GM21619 (cell line): ENCODE data around the gene EDAR.

ENCODE experiments used
- ATAC-seq: cut with Tn5 transposase; IDR thresholded peaks from one replicate; pipeline ENCODE4 v1.9.1; 2021; ENCODE audit not compliant: unreplicated experiment

EDAR gene

DNA sequence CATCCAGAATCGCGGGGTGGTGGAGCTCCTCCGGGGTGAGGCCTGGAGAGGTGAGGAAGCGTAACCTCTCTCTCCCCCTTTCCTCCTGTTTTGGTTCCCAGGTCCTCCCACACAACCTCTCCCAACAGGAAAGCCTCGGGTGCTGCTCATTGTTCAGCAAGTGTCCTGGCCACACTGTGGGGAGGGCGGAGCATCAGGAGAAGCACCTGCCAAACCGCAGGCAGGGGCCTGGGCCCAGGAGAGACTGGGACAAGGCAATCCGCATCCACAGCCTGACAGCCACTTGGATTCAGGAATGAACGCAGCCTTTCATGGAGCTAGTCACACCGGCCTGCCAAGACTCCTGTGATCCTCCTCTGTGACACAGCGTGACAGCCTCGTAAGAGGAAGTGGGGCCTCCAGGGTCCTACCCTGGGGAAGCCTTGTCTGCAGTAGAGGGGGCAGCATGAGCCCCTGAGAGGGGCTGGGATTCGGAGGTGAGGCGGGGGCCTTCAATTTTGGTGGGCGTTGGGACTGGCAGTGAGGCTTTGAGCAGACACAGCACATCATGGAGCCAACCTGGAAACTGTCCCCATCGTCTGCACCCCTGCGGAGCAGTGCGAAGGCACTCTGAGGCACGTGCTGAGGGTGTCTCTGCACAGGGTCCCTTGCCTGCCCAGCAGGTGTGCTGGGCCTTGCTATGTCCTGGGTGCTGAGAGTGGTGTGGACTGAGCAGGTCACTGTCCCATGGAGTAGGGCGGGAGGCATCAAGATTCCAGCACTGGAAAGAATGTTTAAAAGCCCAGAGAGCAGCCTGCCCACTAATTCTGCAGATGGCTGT is 62.2 kb downstream of the EDAR start:
- no peak for ATAC-seq

- ATAC-seq, result no peak
Measured at GRCh38 chr2:108925735-108926134, 63.3 kb downstream of the EDAR start.

DNA sequence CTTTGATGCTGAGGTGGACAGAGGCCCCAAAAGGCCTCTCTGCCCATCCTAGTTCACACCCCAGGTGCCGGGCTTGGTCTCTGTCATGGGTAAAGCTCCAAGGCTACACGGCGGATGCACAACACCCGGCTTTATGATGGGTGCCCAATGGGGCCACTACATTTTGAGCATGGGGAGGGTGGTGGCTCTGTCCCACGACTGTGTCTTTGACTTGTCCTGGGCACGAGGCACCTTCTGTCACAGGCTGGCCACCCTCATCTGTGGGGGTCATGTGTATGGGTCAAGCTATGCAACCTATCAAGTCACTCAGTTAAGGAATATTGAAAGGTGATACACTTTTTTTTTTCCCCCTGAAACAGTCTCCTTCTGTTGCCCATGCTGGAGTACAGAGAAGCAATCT is 63.7 kb downstream of the EDAR start:
- no peak for ATAC-seq

DNA sequence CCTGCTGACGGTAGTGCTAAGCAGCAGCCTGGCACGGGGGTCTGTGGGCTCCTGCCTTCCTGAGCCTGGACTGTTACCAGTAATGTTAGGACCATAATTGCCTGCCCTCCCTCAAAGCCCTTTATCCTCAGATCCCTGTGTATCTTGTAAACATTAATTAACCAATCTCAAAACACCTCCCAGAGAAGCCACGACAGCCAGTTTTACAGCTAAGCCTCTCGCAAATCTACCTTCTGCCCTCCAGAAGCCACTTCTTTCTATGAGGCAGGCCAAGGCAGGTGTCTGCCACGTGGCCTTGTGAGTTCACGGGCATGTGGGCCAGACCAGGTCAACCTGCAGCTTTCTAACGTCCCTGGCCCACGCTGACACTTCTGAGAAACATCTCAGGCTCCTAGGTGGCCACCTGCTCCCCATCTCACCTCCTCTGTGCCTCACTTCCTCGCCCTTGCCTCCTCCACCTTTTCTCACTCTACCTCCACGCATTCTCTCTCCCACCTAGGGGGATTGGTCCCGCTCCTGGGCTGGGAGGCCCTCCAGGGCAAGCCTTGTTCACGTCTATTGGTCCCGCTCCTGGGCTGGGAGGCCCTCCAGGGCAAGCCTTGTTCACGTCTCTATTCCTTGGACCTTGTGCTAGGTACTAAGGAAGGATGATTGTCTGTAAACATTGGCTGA is 64.3 kb downstream of the EDAR start:
- ATAC-seq, result no peak

- no peak for ATAC-seq
Measured at GRCh38 chr2:108923736-108924579, 65.1 kb downstream of the EDAR start.

DNA sequence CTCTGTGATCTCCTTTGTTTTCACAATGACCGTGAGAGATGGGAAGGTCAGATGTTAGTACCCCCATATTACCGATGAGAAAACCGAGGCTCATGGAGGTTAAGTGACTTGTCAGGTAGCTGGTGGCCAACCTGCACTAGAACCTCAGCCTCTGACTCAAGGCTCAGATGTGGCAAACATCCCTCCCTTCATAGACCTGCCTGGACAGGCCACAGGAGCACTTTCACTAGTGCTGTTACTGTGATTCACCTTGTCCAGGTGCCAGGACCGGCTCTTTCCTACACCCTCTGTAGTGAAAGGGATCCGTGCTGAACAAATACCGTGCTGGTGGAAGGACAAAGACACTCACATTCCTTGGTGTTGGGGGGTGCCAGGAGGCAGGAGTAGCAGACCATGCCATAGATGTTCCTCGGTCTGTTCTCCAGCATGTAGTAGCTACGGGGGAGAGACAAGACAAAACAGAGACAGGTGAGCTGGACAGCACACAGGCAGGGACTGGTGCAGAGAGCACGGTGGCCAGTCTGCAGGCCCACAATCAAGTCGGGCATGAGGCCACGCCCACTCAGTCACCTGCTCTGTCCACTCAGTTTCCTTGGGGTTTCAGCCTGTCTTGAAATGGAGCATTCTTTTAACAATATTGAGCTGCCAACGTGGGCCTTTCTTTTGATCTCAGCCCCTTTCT is 65.9 kb downstream of the EDAR start:
- no peak for ATAC-seq

- ATAC-seq, result no peak
Measured at GRCh38 chr2:108922141-108922915, 66.7 kb downstream of the EDAR start.

DNA sequence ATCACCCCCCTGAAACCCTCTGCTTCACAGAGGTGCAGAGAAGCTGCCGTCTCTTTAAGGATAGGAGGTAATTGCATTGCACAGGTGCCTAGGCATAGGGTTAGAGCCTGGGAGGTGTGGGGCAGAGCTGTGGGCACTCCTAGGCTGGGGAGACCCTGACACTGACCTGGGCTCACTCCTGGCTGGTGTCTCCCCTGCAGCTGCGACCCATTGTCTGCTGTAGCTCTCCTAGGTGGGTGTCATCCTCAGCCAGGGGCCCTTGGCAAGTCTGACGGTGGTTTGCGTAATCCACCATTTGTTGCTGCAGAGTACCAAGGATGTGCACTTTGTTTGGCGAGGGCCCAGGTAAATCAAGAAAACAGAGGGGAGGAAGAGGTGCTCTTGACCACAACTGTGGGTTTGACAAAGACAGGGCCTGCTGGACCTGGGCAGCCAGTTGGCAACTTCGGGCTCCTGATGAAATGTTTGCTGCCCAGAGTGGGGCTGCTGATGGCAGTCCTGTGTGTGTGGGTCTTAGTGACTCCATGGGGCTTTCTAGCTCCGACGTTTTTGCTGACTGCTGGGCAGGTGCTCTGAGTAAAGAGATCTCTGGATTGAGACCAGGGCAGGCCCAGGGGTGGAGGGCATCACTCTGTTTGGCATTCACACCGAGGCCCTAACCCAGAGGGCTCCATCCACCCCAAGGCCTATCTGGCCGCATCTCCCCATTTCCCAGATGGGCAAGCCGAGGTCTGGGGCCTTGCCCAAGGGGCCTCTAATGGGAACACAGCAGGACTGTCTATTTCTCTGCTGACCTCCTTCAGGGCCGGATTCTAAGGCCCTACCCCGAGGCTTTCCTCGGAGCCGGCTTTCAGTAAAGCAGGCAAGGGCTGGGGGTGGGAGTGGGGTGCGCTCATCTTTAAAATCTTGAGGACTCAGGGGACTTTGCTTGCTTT is 67.7 kb downstream of the EDAR start:
- no peak for ATAC-seq

GRCh38 chr2:108920686-108921085 is 68.3 kb downstream of the EDAR start:
- no peak for ATAC-seq

GRCh38 chr2:108919571-108920373 is 69.2 kb downstream of the EDAR start:
- no peak for ATAC-seq

GRCh38 chr2:108918941-108919341 is 70.1 kb downstream of the EDAR start:
- no peak for ATAC-seq

- no peak for ATAC-seq
Measured at GRCh38 chr2:108918156-108918874, 70.7 kb downstream of the EDAR start.

DNA sequence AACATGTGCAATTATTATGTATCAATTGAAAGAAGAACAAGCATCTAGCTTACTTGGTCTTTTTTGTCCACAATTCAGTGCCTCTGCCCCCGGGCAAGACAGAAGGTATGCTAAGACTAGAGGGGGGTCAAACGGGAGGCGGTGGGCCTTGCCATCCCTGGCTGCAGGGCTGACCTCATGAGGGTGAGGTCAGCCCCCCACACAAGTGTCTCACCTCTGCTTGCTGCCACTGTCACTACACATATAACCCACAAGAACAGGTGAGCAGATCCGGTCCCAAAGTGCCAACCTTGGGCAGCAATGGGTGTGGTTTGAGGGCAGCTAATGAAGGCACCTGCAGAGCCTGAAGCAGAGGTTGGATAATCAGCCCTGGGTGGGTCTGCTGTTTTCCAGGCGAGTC is 71.5 kb downstream of the EDAR start:
- ATAC-seq, result no peak

- no peak for ATAC-seq
Measured at GRCh38 chr2:108916796-108917421, 72.1 kb downstream of the EDAR start.

DNA sequence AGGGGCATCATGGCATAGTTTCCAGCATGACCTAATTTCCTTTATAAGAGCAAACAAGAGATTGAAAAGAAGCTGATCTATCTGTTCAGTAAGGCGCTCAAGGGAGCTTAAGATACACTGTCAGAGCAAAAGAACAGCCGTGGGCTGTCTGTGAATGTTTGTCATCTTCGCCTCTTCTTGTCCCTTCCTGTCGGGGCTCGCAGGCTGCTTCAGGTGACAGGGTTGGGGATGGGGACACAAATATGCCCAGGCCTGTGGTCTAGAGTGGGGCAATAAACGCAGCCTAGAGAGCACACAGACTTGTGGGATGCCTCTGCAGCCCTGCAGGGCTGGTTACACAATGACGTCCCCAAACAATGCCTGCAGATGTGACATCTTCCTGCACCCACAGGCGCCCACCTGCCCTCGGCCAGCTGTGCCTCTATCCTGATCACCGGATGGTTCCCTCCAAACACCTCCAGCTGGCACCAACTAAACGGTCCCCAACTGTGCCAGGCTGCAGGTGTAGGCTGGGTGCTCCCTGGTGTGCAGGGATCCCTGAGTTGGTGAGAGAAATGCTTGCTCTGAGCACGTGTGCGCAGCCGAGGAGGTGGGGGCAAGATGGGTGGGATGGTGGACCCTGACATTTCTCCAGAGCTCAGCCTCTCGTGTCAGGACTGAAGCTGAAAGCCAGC is 72.8 kb downstream of the EDAR start:
- no peak for ATAC-seq

DNA sequence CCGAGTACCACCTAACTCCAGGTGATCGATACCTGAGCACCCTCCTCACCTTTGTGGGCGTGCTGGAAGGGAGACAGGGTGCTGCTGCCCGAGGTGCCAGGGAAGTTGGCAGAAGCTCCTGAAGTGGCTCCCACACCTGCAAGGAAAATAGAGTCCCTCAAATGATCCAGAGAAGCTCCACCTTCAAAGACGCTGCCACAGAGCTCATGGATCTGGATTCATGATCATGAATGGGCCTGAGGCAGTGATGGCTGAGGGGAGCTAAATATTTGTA is 76.5 kb downstream of the EDAR start:
- no peak for ATAC-seq
